GM12864 (cell line): ENCODE data around the gene MAP3K14.

Source experiments
- DNase-seq: peaks from one replicate; pipeline ENCODE4 v3.0.0-alpha.2; 2011; ENCODE audit warnings: low read depth
- H3K4me3 ChIP-seq: 2 replicates; pipeline ENCODE4 v1.5.1; 2011; ENCODE audit warnings: mild to moderate bottlenecking, low read depth, low read length, control low read depth
- CTCF ChIP-seq: IDR thresholded peaks from 2 replicates; pipeline ENCODE4 v1.5.1; 2011; ENCODE audit warnings: low read depth, mild to moderate bottlenecking, moderate library complexity, low read length, control low read depth, inconsistent platforms; ENCODE audit errors: missing control alignments

MAP3K14 gene

GRCh38 chr17:45313421-45313771 is 3.4 kb downstream of the MAP3K14 start:
- TF ChIP-seq CTCF, result no peak
- peak overlapping the region; percentile 79 for H3K4me3 ChIP-seq
- DNase-seq, result no peak

GRCh38 chr17:45312477-45313420 is 4.1 kb downstream of the MAP3K14 start:
- peak overlapping the region; percentile 79 for H3K4me3 ChIP-seq
- no peak for DNase-seq
- no peak for TF ChIP-seq CTCF

GRCh38 chr17:45311760-45312476 is 4.9 kb downstream of the MAP3K14 start:
- H3K4me3 ChIP-seq, result peak overlapping the region; percentile 52
- TF ChIP-seq CTCF, result no peak
- peak; percentile 90 for DNase-seq

- no peak for DNase-seq
- TF ChIP-seq CTCF, result no peak
Observed at GRCh38 chr17:45311401-45311759, 5.4 kb downstream of the MAP3K14 start.

GRCh38 chr17:45310380-45311324 is 6.2 kb downstream of the MAP3K14 start:
- no peak for TF ChIP-seq CTCF
- DNase-seq, result no peak

More at GRCh38 chr17:45311401-45311759, 5.4 kb downstream of the MAP3K14 start:
- H3K4me3 ChIP-seq, result peak overlapping the region; percentile 52

GRCh38 chr17:45309400-45309799 is 7.4 kb downstream of the MAP3K14 start:
- DNase-seq, result no peak
- no peak for TF ChIP-seq CTCF
- no peak overlapping the region for H3K4me3 ChIP-seq

More at GRCh38 chr17:45310380-45311324, 6.2 kb downstream of the MAP3K14 start:
- H3K4me3 ChIP-seq, result no peak overlapping the region
